ENCODE results near the gene SMIM15.

- no peak for TF ChIP-seq POLR2AphosphoS5 (IDR thresholded peaks at IDR 0.05; ENCODE audit: low read depth, low read length)
- TF ChIP-seq SIN3A (IDR thresholded peaks at IDR 0.05; ENCODE audit: borderline replicate concordance, insufficient read depth, low read length), result no peak
- no peak for TF ChIP-seq TAF1 (IDR thresholded peaks at IDR 0.05; ENCODE audit: borderline replicate concordance, insufficient read depth, low read length)
- TF ChIP-seq FOXP2 (optimal IDR thresholded peaks at IDR 0.05; ENCODE audit: borderline replicate concordance, extremely low read depth, extremely low read length, insufficient read depth), result no peak
- no peak for TF ChIP-seq REST (IDR thresholded peaks at IDR 0.05; ENCODE audit: insufficient read depth in 1 of 2, low read depth in 2 of 2, low read length in 2 of 2)
These were observed 5.1 kb upstream of the SMIM15 start for GRCh38 chr5:61167382-61167781.
